Fibroblast of the aortic adventitia (primary cell): ENCODE results near the gene BRPF1. TPM values are rescaled to one million over a fixed set of nuclear protein-coding genes. Genes with fewer than 3 reads are reported as not detected.
"Not testable (repeated sequence)": the region's sequence is repeated elsewhere in the genome, so short reads cannot be mapped to it uniquely, and the experiment has no call there.

ENCODE experiments used
- DNase-seq: peaks from one replicate; pipeline ENCODE4 v3.0.0-alpha.2; 2010; ENCODE audit warnings: low read depth
- H3K4me3 ChIP-seq: 2 replicates; pipeline ENCODE4 v1.5.1; 2011; ENCODE audit warnings: low read depth, mild to moderate bottlenecking, control low read depth, low read length, moderate library complexity
- CTCF ChIP-seq: IDR thresholded peaks from 2 replicates; pipeline ENCODE4 v1.5.1; 2011; ENCODE audit warnings: mild to moderate bottlenecking, low read length, control low read depth, inconsistent platforms; ENCODE audit not compliant: insufficient read depth
- total RNA-seq: library from RNA; depleted of rRNA; stranded (reverse); fragments of >200 nt; gene quantifications from 2 replicates; pipeline ENCODE4 v1.2.3, GENCODE V29; 2012; ENCODE audit warnings: low replicate concordance

The BRPF1 gene
- total RNA-seq, 1 donor = 13.9 TPM

DNA sequence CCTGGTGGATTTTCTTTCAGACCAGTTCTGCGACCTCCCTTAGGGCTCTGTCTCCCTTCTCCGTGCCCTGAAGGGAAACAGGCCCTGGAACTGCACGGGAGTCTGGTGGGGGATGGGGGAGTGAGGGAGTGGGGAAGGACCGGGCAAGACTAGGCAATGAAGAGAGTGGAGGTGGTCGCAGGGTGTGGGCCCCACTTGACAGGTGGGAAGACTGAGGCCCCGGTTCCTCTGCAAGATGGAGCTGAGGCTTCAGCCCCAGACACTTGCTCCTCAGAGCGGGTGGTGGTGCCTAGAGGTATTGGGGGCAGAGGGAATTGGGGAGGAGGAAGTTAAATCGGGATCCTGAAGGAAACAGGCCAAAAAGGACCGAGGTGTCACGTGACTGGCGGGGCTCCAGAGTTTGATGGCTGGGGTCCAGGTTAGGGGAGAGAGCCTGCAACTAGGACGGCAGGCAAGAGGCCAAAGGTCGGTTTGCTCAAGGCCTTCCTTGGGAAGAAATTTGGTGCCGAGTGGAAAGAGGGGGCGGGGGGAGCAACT is 38.8 kb downstream of the BRPF1 start:
- peak; percentile 69 for DNase-seq
- H3K4me3 ChIP-seq = peak overlapping the region; percentile 76
- TF ChIP-seq CTCF = no peak

DNA sequence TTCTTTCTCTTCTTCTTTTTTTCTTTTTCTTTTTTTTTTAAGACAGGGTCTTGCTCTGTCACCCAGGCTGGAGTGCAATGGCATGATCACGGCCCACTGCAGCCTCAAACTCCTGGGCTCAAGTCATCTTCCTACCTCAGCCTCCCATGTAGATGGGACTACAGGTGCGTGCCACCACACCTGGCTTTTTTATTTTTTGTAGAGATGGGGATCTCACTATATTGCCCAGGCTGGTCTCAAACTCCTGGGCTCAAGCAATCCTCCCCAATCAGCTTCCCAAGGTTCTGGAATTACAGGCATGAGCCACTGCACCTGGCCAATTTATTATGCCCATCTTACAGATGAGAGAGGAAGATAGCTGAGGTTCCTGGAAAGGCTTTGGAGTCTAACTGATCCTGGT is 39.5 kb downstream of the BRPF1 start:
- DNase-seq, H3K4me3 ChIP-seq: not testable (repeated sequence)

DNA sequence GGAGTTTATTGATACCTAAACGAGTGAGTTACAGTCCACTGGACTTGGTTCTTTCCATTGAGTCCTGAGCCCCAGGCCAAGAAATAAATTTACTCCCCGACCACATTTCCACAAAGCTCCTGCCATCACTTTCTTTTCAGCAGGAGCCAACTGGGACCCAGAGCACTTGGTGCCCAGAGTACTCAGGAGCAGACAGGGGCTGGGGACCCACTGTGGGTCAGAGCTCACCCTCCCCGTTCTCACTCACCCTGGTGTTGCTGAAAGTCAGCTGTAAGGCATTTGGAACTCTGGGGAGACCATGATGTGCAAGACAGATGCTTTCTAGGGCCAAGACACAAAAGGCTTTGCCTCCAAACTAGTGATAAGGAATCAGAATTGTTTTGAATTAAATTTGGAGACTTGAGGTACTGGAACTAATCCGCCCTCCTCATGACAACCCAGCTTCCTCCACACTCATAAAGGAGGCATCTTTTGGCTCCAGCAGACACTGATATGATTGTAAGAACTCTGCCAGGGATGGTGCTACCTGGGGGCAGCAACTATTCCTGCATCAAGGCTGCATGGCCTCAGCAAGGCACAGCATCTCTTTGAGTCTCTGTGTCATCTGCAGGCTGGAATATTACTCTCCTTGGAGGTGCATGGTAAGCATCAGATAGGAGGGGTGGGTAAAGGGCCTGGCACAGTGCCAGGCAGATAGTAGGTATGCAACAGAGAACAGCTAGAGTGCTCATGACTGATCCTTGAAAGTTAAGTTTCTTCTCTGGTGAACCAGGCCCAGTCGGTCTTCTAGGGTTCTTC is 45.6 kb downstream of the BRPF1 start:
- no peak for TF ChIP-seq CTCF
- no peak overlapping the region for H3K4me3 ChIP-seq
- no peak for DNase-seq

DNA sequence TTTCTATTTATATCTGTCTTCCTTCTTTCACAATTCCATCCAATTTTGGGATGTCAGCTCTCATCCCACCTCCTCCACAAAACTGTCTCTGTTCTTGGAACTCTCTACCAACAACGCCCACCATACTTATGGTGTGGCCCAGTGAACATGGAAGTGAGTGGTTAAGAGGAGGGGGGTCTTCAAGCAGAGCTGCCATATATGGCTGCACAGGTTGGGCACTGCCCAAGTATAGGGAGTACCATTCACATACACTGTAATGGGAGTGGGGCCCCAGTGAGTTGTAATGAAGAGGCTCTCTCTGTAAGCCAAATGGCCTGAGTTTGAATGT is 46.1 kb downstream of the BRPF1 start:
- TF ChIP-seq CTCF = no peak
- H3K4me3 ChIP-seq = no peak overlapping the region
- DNase-seq = no peak

DNA sequence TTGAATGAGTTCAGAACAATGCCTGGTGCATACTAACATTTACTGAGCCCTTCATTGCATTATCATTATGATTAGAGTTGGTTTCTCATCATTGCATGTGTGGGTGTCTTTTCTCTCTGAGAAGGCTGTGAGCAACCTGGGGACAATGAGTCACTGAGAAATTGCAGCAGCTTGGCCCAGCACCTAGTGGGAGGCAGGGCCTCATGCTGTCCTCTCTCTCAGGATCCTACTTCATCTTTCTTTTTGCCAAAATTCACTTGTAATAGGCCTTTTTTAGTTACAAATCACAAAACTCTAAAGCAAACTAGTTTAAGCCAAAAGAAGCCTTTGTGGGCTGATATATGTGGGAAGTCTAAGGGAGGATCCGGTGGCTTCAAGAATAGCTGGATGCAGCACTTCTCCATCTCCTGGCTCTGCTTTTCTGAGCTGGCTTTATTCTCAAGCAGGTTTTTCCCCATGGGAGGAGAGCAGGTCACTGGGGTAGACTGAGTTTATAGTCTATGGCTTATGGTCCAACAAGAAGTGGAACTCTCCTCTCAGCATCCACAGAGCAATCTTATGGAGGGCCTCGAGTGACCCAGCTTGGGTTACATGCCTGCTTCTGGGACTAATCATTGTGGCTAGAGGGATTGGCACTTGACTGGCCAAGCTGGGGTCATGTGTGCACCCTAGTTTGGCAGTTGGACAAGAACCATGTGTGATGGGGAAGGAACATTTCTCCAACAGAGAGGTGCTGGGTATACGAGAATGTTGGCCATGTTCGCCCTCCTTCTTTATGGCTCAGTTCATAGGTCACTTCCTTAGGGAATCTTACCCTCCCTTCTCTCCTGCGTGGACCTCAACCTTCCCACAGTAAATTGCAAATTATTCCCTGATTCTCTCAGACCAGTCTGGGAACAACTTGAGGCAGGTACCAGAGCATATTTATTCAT is 46.9 kb downstream of the BRPF1 start:
- no peak overlapping the region for H3K4me3 ChIP-seq
- peak; percentile 83 for DNase-seq
- no peak for TF ChIP-seq CTCF

DNA sequence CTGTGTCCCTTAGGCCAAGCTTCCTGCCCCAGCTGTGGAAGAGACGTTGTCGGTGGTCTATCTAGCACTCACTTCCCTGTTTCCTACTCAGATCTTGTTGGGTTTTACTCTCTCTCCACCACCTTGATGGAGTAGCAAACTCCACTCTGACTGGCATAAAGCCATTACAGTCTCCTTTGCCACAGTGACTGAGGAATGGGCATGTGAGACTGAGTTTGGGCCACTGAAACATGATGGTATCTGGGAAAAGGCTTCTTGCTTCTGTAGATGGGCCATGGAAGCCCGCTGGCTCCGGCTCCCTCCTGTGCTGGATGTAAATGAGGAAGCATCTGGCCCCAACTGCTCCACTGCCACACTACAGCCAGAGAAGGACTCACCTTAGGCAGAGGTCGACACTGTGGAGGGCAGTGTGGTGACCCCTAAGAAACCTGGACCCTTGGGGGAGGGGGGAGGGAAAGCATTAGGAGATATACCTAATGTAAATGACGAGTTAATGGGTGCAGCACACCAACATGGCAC is 47.6 kb downstream of the BRPF1 start:
- TF ChIP-seq CTCF = no peak
- no peak overlapping the region for H3K4me3 ChIP-seq
- DNase-seq = no peak
